Measurements from ENCODE around the gene MAD1L1.

Gene MAD1L1

DNA sequence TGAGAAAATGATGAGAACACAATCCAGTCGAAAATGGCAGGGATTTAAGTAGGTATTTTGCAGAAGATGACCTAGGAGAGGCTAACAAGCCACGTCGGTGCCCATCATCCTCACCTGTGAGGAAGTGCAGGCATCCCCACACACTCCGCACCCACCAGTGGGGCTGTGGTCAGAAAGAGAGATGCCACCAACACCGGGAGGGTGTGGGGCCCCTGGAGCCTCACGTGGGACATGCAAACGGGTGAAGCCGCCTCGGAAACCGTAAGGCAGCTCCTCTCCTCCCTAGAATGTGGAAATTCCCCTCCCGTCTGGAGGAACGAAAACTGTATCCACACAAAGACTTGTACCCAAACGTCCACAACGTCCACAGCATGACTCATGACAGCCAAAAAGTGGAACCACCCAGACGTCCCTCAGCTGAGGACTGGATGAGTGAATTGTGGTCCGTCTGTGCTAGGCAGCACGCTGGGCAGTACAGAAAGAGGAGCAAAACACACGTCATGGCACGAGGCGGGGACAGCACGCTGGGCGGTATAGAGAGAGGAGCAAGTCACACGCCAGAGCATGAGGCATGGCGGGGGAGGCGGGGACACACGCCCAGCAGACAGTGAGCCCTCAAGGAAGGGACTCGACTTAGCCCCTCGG lies 316.7 kb downstream of the MAD1L1 start:
- peak; percentile 15 for DNase-seq

- DNase-seq = no peak
Observed at GRCh38 chr7:1915326-1915725, 317.4 kb downstream of the MAD1L1 start.

DNA sequence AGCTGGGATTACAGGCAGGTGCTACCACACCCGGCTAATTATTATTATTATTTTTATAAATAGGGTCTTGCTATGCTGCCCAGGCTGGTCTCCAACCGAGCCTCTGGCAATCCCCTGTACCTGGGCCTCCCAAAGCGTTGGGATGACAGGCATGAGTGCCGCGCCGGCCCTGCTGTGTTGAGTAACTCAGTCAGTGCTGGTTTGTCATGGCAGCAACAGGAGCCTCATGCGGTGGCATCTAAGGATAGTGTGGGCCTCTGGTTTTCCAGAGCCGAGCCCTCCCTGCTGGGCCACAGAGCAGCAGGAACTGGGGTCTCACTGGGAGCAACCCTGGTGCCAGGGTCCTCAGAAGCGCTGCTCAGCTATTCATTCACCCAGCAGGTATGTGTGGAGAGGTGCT lies 318.0 kb downstream of the MAD1L1 start:
- no peak for DNase-seq

- DNase-seq = no peak
Observed at GRCh38 chr7:1914321-1914720, 318.4 kb downstream of the MAD1L1 start.

DNA sequence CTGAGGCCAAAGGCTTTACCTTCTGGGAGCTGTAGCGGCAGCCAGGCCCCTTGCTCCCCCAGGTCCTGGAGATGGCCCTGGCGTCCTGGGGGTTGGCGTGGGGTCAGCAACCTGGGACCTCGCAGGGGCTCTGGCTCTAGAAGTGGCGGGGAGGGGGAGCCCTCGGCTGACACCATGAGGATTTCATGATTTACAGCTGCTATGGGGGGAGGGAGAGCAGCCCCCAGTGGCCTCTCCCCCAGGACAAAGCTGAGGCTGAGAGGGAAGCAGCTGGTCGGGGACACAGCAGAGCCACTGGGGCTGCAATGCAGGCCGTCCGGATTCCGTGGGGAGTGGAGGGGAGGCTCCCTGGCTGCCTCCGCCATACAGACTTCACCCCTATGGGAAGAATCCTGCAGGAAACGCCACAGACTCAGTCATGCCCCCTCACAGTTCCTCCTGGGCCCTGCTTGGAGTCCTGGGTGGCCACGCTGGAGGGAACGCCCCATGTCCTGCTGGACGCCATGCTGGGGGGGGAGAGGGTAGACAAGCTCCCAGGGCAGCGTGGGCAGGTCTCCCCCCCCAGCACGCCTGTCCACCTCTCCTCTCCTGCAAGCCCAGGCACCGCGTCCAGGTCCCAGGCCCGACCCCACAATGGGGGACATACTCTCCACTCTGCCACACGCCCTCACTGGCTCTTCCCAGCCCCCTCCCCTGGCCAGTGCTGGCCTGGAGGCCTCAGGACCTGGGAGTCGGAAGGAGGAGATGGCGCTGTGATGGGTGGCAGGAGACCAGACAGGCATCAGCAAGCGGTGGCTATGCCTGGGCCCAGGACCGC lies 319.1 kb downstream of the MAD1L1 start:
- no peak for DNase-seq

- no peak for DNase-seq
Observed at GRCh38 chr7:1912593-1913465, 319.9 kb downstream of the MAD1L1 start.

- no peak for DNase-seq
Observed at GRCh38 chr7:1911571-1911970, 321.2 kb downstream of the MAD1L1 start.

GRCh38 chr7:1910827-1911226 lies 321.9 kb downstream of the MAD1L1 start:
- DNase-seq = no peak

GRCh38 chr7:1910081-1910685 lies 322.6 kb downstream of the MAD1L1 start:
- DNase-seq = no peak

DNA sequence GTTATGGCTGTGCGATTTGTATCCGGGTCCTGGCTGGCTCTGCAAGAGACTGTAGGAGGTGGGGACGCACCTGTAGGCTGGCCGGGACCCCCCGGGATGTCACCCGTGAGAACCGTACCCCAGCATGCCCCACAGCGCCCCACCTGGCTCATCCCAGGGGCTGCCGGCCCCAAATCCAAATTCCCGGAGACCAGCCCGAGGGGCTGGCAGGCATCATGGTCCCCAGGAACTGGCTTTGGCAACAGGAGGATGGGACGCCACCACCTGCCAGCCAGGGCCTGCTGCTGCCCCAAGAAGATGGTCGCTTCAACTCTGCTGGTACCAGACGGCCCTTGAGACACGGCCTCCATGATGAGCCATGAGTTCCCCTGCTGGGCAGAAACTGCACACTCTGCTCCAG lies 323.3 kb downstream of the MAD1L1 start:
- no peak for DNase-seq

DNA sequence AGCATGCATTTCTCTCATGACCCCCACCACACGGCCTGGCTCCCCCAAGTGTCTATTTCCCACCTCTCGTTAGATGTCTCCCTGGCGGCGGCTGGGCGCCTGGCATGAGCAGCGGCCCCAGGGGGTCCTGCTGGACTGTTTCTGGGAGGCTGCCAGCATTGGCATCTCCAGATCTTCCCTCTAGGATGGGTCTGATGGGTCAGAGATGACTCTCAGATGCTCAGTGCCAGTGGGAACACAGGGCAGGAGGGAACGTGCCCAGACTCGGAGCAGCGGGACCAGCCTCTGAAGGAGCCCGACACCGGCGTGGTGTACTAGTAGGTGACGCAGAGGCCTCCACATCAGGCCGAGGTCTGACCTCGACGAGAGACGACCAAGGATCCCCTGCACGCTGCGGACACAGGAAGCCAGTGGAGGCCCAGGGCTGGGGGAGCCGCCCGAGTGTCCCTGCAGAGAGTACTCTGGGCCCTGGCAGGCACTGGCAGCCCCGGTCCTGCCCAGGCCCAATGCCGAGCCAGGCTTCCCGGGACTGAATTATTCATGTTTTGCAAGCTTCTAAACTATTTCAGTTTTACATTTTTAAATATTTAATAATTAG lies 323.8 kb downstream of the MAD1L1 start:
- DNase-seq = no peak

- no peak for DNase-seq
Observed at GRCh38 chr7:1907751-1908365, 324.9 kb downstream of the MAD1L1 start.

DNA sequence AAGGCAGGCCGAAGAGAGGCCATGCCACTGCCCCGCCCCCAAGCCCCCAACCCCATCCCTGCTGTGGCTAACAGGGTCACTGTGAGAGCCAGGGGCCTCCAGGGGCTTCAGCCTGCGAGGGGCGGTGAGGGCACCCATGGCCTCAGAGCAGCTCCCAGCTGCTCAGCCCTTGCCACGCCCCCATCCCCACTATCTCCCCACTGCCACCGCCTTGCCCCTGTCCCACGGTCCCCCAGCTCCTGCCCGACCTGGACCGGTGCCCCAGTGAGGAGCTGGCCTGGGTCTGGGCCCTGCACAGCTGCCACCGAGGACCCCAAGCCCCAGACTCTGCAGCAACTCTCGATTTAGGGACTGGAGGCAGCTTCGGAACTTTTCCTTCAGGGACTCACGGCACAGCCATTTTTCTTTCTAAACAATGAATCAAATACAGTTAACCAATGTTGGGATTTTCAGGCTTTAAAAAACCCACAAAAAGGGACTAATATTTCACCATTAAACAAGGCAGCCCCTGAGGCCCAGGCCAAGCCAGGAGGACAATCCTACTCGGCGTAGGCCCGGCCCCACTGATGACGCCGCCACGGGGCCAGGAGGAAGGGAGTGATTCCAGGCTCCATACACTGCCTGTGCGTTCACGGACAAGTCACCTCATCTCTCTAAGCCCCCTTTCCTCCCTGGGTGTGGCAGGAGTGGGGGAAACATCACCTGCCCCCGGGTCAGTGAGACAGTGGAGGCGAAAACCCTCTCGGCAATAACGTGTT lies 325.6 kb downstream of the MAD1L1 start:
- no peak for DNase-seq

- DNase-seq = no peak
Observed at GRCh38 chr7:1906087-1906830, 326.5 kb downstream of the MAD1L1 start.

DNA sequence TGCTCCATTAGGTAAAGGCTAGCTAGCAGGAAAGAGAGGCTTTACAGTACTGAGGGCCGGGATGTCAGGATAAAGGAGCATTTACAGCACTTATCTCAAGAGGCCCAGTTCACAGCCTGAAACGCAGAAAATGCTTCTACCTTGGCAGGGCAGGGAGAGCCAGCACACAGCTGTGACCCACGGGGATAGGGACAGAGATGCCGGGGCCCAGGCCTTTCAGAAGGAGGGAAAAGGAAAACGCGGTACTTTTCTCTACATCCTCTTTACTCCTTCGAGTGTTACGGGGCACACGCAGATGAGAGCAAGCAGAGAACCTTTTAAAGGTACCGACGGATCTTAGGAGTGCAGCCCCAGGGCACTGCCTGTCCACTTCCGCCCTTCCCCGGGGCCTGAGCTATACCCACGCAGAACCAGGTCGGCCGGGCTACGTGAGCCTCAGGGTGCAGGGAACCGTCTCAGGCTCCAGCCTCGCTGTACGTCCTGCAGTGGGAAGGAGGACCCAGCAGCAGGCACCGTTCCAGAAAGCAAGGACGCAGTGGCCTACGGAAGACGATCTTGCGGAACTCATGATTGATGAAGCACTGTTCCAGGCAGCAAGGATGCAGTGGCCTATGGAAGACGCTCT lies 330.4 kb downstream of the MAD1L1 start:
- no peak for DNase-seq

- DNase-seq = no peak
Observed at GRCh38 chr7:1901431-1902210, 331.1 kb downstream of the MAD1L1 start.

GRCh38 chr7:1900847-1901246 lies 331.9 kb downstream of the MAD1L1 start:
- DNase-seq = no peak

DNA sequence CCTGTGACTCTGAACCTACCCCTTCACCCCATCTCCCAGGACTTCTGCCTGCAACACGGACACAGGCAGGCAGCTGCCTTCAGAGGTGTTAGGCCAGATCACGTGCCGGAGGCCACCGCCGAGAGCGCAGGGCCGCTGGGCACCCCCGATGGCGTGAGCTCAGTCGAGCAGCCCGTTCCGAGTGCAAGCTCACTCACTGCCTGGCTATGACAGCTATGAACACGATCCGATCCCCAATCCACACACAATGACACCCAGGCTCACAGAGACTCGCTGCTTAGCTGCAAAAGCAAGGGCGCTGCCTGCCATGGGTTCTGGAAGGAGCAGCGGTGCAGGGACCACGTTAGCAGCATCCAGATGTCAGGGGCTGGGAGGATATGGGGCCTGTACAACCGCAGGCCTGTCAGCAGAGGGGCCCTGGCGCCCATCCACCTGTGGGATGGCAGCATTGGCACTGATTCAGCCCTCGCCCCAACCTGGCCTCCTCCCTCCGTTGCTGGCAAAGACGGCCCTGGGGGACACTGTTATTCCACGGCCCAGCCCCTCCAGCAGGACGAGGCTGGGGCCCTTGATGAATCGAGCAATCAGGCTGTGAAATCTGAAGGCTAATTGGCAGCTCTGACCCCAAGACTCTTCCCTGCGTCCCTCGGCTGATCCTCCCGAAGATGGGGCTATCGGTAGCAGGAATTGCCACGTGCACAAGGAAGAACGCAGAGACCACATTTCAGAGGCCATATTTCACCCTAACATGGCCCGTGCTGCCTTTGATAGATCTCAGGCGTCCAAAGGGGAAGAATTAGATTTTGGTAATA lies 332.6 kb downstream of the MAD1L1 start:
- DNase-seq = no peak

DNA sequence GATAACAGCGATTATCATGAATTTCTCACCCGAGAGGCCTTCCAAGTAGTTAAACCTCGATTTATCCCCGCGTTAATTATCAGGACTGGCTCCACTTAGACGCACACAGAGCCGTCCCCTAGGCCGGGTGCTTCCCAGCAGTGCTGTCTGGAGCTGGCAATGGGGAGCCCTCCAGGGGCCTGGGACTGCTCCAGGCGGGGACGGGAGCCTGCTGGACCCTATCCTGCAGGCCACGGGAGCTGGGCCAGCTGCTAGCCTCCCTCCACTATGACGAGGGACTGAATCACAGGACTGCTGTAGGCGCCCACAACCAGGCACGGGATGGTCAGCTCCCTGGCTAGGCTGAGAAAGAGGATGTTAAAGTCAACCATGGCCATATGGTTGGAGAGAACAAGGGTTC lies 333.5 kb downstream of the MAD1L1 start:
- no peak for DNase-seq

Measured in CD4-positive, alpha-beta T cell treated with Interleukin-10 for 1 hour (primary cell).